SJSA1 (cell line): ENCODE data around the gene NRAP. TPM values are rescaled to one million over a fixed set of nuclear protein-coding genes. Genes with fewer than 3 reads are reported as not detected.

Experiments used
- DNase-seq, 2 experiments: peaks; one replicate each; pipeline ENCODE4 v3.0.0-alpha.2; 2015 to 2020; ENCODE audit warnings: low spot score in 2 of 2, low read depth in 1 of 2
- H3K27ac ChIP-seq: fragments of 250-450 bp; sonication (Bioruptor Pico); 2 replicates; pipeline ENCODE4 v1.5.1; 2020; ENCODE audit warnings: mild to moderate bottlenecking, moderate library complexity
- H3K27me3 ChIP-seq: fragments of 250-450 bp; sonication (Bioruptor Pico); replicated peaks from 2 replicates; pipeline ENCODE4 v1.5.1; 2020; ENCODE audit warnings: mild to moderate bottlenecking, moderate library complexity
- H3K36me3 ChIP-seq: fragments of 250-450 bp; sonication (Bioruptor Pico); 2 replicates; pipeline ENCODE4 v1.5.1; 2020; ENCODE audit warnings: mild to moderate bottlenecking
- H3K4me1 ChIP-seq: fragments of 250-450 bp; sonication (Bioruptor Pico); replicated peaks from 2 replicates; pipeline ENCODE4 v1.6.1; 2021; ENCODE audit warnings: mild to moderate bottlenecking
- H3K4me3 ChIP-seq: fragments of 250-450 bp; sonication (Bioruptor Pico); 2 replicates; pipeline ENCODE4 v1.5.1; 2020; ENCODE audit warnings: mild to moderate bottlenecking
- H3K9me3 ChIP-seq: fragments of 250-450 bp; sonication (Bioruptor Pico); replicated peaks from 2 replicates; pipeline ENCODE4 v1.5.1; 2020; ENCODE audit warnings: mild to moderate bottlenecking
- total RNA-seq: library from RNA; depleted of rRNA; stranded (reverse); fragments of >200 nt; shearing (Covaris generic); gene quantifications from 2 replicates; pipeline ENCODE4 v1.2.3, GENCODE V29; 2014

Gene NRAP
- total RNA-seq, 1 experiment from 2014 or later, result not detected

- no peak overlapping the region for H3K4me3 ChIP-seq
- H3K36me3 ChIP-seq, result no peaks in the 10 kb centered on the region
- H3K27ac ChIP-seq, result no peak overlapping the region
- H3K27me3 ChIP-seq, result peaks cover 40% of the 10 kb centered on the region
- H3K9me3 ChIP-seq, result no peaks in the 10 kb centered on the region
- no peak for DNase-seq
- no peaks in the 10 kb centered on the region for H3K4me1 ChIP-seq
These were observed 43.3 kb downstream of the NRAP start for GRCh38 chr10:113620511-113620910.

DNA sequence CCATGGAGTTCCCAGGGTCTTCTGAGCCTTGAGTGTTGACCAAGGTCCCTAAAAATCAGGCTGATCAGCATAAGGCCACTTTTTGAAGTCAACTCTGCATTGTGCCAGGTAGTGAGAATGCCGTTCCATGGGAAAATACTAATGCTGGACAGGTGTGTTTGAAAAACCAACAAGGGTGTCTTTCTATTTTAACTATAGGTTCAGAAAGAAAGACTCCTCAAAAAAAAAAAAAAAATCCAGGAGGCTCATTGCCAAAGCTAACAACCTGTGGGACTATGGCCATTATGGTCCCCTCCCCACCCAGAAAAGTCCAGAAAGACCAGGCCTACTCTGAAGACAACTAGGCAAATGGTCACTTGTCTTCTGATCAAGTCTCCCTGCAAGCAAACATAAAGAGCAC, 44.4 kb downstream of the NRAP start:
- H3K27me3 ChIP-seq, result peaks cover 40% of the 10 kb centered on the region
- H3K4me1 ChIP-seq, result no peaks in the 10 kb centered on the region
- no peak overlapping the region for H3K27ac ChIP-seq
- no peak overlapping the region for H3K4me3 ChIP-seq
- no peaks in the 10 kb centered on the region for H3K36me3 ChIP-seq
- no peak for DNase-seq
- no peaks in the 10 kb centered on the region for H3K9me3 ChIP-seq

GRCh38 chr10:113618338-113618737, 45.5 kb downstream of the NRAP start:
- Histone ChIP-seq H3K9me3 (no peaks in the 10 kb centered on the region), H3K27ac (no peak overlapping the region), H3K4me3 (no peak overlapping the region), H3K36me3 (no peaks in the 10 kb centered on the region), H3K27me3 (peaks cover 31% of the 10 kb centered on the region), H3K4me1 (no peaks in the 10 kb centered on the region)
- DNase-seq, result no peak

DNA sequence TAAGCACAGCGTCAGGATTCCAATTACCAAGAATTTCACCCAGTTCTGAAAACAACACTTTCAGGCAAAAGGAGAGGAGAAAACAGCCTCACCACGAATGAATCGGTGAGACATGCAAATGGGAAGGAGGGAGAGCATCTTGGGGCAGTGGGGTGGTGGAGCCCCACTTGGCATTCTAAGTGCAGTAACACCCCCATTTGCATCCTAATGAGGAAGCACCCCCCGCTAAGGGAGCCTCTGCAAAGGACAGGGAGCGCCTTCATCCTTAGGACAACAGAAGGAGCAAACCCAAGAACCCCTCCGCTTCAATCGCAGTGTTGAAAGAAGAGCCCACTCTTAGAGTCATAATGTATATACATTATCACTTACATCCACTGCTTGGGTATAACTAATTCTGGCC, 46.8 kb downstream of the NRAP start:
- Histone ChIP-seq H3K27ac (no peak overlapping the region), H3K27me3 (peaks cover 19% of the 10 kb centered on the region), H3K4me1 (no peaks in the 10 kb centered on the region), H3K36me3 (no peaks in the 10 kb centered on the region), H3K9me3 (no peaks in the 10 kb centered on the region), H3K4me3 (no peak overlapping the region)
- DNase-seq, result no peak

- H3K4me3 ChIP-seq, result no peak overlapping the region
- H3K4me1 ChIP-seq, result no peaks in the 10 kb centered on the region
- H3K36me3 ChIP-seq, result no peaks in the 10 kb centered on the region
- H3K27me3 ChIP-seq, result peaks cover 15% of the 10 kb centered on the region
- H3K9me3 ChIP-seq, result no peaks in the 10 kb centered on the region
- H3K27ac ChIP-seq, result no peak overlapping the region
- no peak for DNase-seq
These were observed 47.4 kb downstream of the NRAP start for GRCh38 chr10:113616244-113617074.

GRCh38 chr10:113613977-113614690, 49.7 kb downstream of the NRAP start:
- H3K36me3 ChIP-seq, result no peaks in the 10 kb centered on the region
- no peak for DNase-seq
- no peak overlapping the region for H3K4me3 ChIP-seq
- H3K27me3 ChIP-seq, result peaks cover 13% of the 10 kb centered on the region
- no peaks in the 10 kb centered on the region for H3K4me1 ChIP-seq
- no peak overlapping the region for H3K27ac ChIP-seq
- no peaks in the 10 kb centered on the region for H3K9me3 ChIP-seq

DNA sequence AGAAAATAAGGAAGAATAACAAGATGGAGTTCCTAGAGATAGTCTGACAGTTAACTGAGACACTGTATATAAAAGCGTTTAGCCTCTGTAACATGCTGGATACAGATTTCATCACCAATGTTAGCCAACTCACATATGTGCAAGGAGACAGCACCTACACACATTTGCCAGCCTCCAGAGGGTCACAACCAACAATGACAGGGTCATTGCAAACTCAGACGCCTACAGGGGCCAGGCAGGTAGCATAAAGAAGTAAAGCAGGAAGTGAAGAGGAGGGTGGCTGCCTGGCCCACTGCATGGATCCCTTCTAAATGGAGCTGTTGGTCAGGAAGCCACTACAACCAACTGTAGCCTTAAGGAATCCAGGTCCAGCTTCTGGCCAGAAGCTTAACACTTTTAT, 50.4 kb downstream of the NRAP start:
- Histone ChIP-seq H3K4me3 (no peak overlapping the region), H3K9me3 (no peaks in the 10 kb centered on the region), H3K36me3 (no peaks in the 10 kb centered on the region), H3K27ac (no peak overlapping the region), H3K27me3 (peaks cover 17% of the 10 kb centered on the region), H3K4me1 (no peaks in the 10 kb centered on the region)
- no peak for DNase-seq

GRCh38 chr10:113612154-113612553, 51.7 kb downstream of the NRAP start:
- Histone ChIP-seq H3K27me3 (peaks cover 17% of the 10 kb centered on the region), H3K4me3 (no peak overlapping the region), H3K4me1 (no peaks in the 10 kb centered on the region), H3K36me3 (no peaks in the 10 kb centered on the region), H3K27ac (no peak overlapping the region), H3K9me3 (no peaks in the 10 kb centered on the region)
- no peak for DNase-seq

GRCh38 chr10:113610631-113611601, 52.9 kb downstream of the NRAP start:
- H3K27me3 ChIP-seq, result peaks cover 12% of the 10 kb centered on the region

DNA sequence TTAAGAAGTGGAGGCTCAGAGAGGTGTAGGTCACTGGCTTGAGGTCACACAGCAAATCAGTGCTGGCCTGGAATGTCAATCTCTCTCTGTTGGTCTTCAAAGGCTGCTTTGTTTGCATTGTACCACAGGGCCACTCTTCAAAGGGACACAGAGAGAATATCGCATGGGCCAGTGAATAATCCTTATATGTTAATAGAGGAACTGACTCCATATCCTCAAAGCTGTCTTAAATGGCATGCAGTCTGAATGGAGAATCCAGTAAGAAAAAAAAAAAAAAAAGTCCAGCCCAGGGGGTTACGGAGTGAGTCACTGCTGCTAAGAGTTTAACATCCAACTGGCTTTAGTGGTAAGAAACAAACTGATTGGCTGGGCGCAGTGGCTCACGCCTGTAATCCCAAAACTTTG, 54.1 kb downstream of the NRAP start:
- H3K27ac ChIP-seq, result no peak overlapping the region
- no peaks in the 10 kb centered on the region for H3K9me3 ChIP-seq
- H3K4me1 ChIP-seq, result no peaks in the 10 kb centered on the region
- H3K27me3 ChIP-seq, result peaks cover 12% of the 10 kb centered on the region
- no peak overlapping the region for H3K4me3 ChIP-seq
- no peaks in the 10 kb centered on the region for H3K36me3 ChIP-seq
- peak in 1 of 2 experiments; percentile 4 for DNase-seq

More at GRCh38 chr10:113610631-113611601, 52.9 kb downstream of the NRAP start:
- Histone ChIP-seq H3K4me3 (no peak overlapping the region), H3K4me1 (no peaks in the 10 kb centered on the region), H3K27ac (no peak overlapping the region), H3K36me3 (no peaks in the 10 kb centered on the region), H3K9me3 (no peaks in the 10 kb centered on the region)
- no peak for DNase-seq

DNA sequence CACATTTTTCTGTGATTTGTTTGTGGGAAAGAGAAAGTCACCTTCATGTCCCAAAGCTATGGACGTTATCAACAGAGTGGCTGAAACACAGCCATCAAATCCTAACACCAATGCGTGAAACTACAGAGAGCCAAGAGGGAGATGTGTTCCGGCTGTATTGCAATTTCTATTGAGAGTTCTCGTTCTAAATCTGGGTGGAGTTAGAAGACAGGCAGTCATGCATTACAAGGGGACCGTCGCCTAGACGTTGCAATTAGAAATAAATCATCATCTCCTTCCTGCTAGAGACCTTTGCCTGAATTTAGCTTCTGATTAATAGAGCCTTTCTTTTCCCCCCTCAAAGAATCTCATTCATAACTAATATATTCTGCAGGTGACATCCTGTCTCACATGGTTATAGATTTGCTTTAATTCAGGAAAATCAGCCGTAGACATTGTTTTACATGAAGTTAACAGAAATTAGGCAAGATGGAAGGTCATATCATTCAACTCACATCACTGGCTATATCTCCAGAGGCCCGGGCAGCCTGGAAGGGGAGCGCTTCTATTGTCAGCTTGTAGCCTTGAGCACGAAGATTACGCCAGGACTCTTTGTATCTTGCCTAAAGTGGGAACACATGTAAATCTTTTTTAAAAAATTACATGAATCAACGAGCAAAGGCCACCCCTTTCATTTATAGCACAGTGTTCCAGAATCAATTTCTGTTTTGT, 58.4 kb downstream of the NRAP start:
- H3K9me3 ChIP-seq, result no peaks in the 10 kb centered on the region
- no peak overlapping the region for H3K4me3 ChIP-seq
- H3K4me1 ChIP-seq, result no peaks in the 10 kb centered on the region
- H3K27ac ChIP-seq, result no peak overlapping the region
- no peaks in the 10 kb centered on the region for H3K36me3 ChIP-seq
- no peak for DNase-seq
- peaks cover 9% of the 10 kb centered on the region for H3K27me3 ChIP-seq

- no peaks in the 10 kb centered on the region for H3K9me3 ChIP-seq
- peaks cover 8% of the 10 kb centered on the region; the same call in 1 of the 2 replicates for H3K27me3 ChIP-seq
- no peak overlapping the region for H3K4me3 ChIP-seq
- no peak for DNase-seq
- no peaks in the 10 kb centered on the region for H3K36me3 ChIP-seq
- no peak overlapping the region for H3K27ac ChIP-seq
- no peaks in the 10 kb centered on the region for H3K4me1 ChIP-seq
These were observed 59.3 kb downstream of the NRAP start for GRCh38 chr10:113604572-113604971.
